Sigmoid colon (tissue), 4 donors: ENCODE data around the gene DNAI1.

Source experiments
- POLR2AphosphoS5 ChIP-seq, 4 donors: sonication (generic); formaldehyde crosslinking; IDR thresholded peaks; one replicate each; pipeline ENCODE4 v1.6.1; 2017; ENCODE audit warnings: antibody characterized with exemption in 4 of 4
- TF ChIP-seq, protein P1 (sequence below), 4 experiments: fragments of 450-650 bp in 3 of 4; fragments of 200-600 bp in 1 of 4; IDR thresholded peaks; one replicate each; pipeline ENCODE4 v1.5.1; 2016 to 2019; ENCODE audit warnings: antibody characterized with exemption in 4 of 4, mild to moderate bottlenecking in 3 of 4, moderate library complexity in 2 of 4

- TF ChIP-seq POLR2AphosphoS5 (IDR thresholded peaks at IDR 0.05) = no peak
- TF ChIP-seq, protein P1, sequence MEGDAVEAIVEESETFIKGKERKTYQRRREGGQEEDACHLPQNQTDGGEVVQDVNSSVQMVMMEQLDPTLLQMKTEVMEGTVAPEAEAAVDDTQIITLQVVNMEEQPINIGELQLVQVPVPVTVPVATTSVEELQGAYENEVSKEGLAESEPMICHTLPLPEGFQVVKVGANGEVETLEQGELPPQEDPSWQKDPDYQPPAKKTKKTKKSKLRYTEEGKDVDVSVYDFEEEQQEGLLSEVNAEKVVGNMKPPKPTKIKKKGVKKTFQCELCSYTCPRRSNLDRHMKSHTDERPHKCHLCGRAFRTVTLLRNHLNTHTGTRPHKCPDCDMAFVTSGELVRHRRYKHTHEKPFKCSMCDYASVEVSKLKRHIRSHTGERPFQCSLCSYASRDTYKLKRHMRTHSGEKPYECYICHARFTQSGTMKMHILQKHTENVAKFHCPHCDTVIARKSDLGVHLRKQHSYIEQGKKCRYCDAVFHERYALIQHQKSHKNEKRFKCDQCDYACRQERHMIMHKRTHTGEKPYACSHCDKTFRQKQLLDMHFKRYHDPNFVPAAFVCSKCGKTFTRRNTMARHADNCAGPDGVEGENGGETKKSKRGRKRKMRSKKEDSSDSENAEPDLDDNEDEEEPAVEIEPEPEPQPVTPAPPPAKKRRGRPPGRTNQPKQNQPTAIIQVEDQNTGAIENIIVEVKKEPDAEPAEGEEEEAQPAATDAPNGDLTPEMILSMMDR (IDR thresholded peaks at IDR 0.05) = no peak
Measured at GRCh38 chr9:34446951-34447350, 11.7 kb upstream of the DNAI1 start.
